ENCODE measurements around the gene SPESP1.

SPESP1 gene

DNA sequence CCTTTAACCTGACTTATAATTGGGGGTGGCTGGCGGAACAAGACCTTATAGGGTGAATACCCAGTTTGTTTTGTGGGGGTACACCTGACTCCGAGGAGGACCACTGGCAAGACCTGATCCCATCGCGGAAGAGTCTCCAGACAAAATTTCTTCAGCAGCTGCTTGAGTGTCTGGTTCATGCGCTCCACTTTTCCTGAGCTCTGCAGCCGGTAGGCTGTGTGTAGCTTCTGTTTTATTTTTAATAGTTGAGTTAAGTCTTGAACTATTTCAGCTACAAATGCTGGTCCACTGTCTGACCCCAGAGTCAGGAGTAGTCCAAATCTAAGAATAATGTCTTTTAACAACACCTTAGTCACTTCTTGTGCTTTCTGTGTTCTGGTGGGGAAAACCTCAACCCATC, 63.0 kb downstream of the SPESP1 start:
- Histone ChIP-seq H3K9ac (ENCODE audit: low read length) (no peak overlapping the region), H3K9me3 (ENCODE audit: low read length) (no peaks in the 10 kb centered on the region), H3K4me3 (ENCODE audit: low read depth in 1 of 2, low read length in 2 of 2) (no peak overlapping the region), H3K27me3 (ENCODE audit: control insufficient read depth in 1 of 2, insufficient read depth in 2 of 2, low read length in 2 of 2) (no peaks in the 10 kb centered on the region), H3K36me3 (ENCODE audit: insufficient read depth, low read length) (no peaks in the 10 kb centered on the region), H3K27ac (ENCODE audit: low read depth, low read length) (no peak overlapping the region), H3K4me1 (ENCODE audit: insufficient read depth, low read length) (peaks cover 4% of the 10 kb centered on the region)

- Histone ChIP-seq H3K27ac (ENCODE audit: low read depth, low read length) (no peak overlapping the region), H3K36me3 (ENCODE audit: insufficient read depth, low read length) (no peaks in the 10 kb centered on the region), H3K9ac (ENCODE audit: low read length) (no peak overlapping the region), H3K27me3 (ENCODE audit: control insufficient read depth in 1 of 2, insufficient read depth in 2 of 2, low read length in 2 of 2) (no peaks in the 10 kb centered on the region), H3K9me3 (ENCODE audit: low read length) (no peaks in the 10 kb centered on the region), H3K4me3 (ENCODE audit: low read depth in 1 of 2, low read length in 2 of 2) (no peak overlapping the region), H3K4me1 (ENCODE audit: insufficient read depth, low read length) (peaks cover 4% of the 10 kb centered on the region)
Observed at GRCh38 chr15:68994149-68994548, 63.8 kb downstream of the SPESP1 start.

DNA sequence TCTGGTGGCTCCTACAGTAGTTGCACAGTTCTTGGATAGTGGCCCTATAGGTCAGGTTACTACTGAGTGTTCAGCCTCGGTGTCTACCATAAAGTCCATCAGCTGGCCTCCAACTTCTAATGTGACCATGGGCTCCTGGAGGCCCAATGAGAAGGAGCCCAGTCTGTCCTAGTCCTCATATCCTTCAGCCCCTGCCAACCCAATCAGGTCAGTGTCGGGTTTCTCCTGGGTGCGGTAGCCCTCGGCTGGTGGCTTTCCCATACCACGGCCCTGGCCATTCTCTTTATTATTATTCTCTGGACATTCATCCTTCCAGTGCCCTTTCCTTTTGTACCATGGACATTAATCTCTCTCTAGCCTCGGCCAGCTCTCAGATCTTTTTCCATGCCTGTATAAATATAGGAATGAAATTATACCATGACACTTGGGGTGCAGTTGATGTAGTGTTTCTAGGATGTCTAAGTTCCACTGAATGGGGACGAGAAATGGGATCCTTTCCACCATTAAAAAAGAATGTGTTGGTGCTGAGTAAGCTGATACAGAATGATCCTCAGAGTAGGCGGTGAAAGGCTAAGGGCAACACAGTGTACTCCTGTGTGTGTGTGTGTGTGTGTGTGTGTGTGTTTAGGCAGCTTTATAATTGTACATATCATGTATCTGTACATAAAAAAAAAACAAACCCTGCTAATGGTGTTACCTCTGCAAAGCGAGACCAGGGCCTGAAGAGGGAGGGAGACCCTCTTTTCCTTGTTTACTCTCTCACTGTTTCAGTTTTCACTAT, 64.8 kb downstream of the SPESP1 start:
- Histone ChIP-seq H3K4me3 (ENCODE audit: low read depth in 1 of 2, low read length in 2 of 2) (no peak overlapping the region), H3K36me3 (ENCODE audit: insufficient read depth, low read length) (no peaks in the 10 kb centered on the region)

More for the DNA sequence above, 64.8 kb downstream of the SPESP1 start:
- Histone ChIP-seq H3K27me3 (ENCODE audit: control insufficient read depth in 1 of 2, insufficient read depth in 2 of 2, low read length in 2 of 2) (no peaks in the 10 kb centered on the region), H3K9ac (ENCODE audit: low read length) (no peak overlapping the region), H3K4me1 (ENCODE audit: insufficient read depth, low read length) (peaks cover 4% of the 10 kb centered on the region), H3K9me3 (ENCODE audit: low read length) (no peaks in the 10 kb centered on the region), H3K27ac (ENCODE audit: low read depth, low read length) (no peak overlapping the region)
